GM12892 (cell line): ENCODE data around the gene SLC5A5.

Experiments used
- POLR2A ChIP-seq: IDR thresholded peaks from 2 replicates; pipeline ENCODE4 v1.6.1; 2011; ENCODE audit warnings: low read depth, low read length, control low read depth
- POLR2AphosphoS5 ChIP-seq: IDR thresholded peaks from 2 replicates; pipeline ENCODE4 v1.6.1; 2011; ENCODE audit warnings: low read depth, low read length, control low read depth
- TAF1 ChIP-seq: IDR thresholded peaks from 2 replicates; pipeline ENCODE4 v1.6.1; 2011; ENCODE audit warnings: low read depth, mild to moderate bottlenecking, control low read depth, low read length, borderline replicate concordance

GRCh38 chr19:17873786-17874757 is 2.3 kb downstream of the SLC5A5 start:
- TF ChIP-seq POLR2A (no peak), TAF1 (no peak), POLR2AphosphoS5 (no peak)
